A549 (cell line): ENCODE data around the gene FAM227B. TPM values are rescaled to one million over a fixed set of nuclear protein-coding genes. Genes with fewer than 3 reads are reported as not detected.

Experiments
- ATAC-seq, 2 experiments: fragments of 200-7000 bp in 1 of 2; fragments of >200 bp in 1 of 2; cut with Nextera tagmentation in 1 of 2; cut with Tn5 transposase in 1 of 2; 3 replicates each; pipeline versions ENCODE4 v1.8.0 to v1.9.1; 2018 to 2020; ENCODE audit warnings: mild to moderate bottlenecking in 1 of 2, moderate library complexity in 1 of 2
- CTCF ChIA-PET: fragments of 300-600 bp; sonication (Branson Sonifier 250); formaldehyde crosslinking; extraction: SDS; loops from one replicate; lab custom pipeline; 2021; ENCODE audit warnings: antibody characterized with exemption, inconsistent platforms; lab: Yijun Ruan, JAX
- POLR2A ChIA-PET: fragments of 350-600 bp; formaldehyde crosslinking; extraction: SDS; loops from one replicate; lab custom pipeline; 2021; ENCODE audit warnings: antibody characterized with exemption, inconsistent platforms; lab: Yijun Ruan, JAX
- DNase-seq, 2 experiments: peaks; one replicate each; pipeline versions ENCODE4 v3.0.0 to v3.0.0-alpha.2; 2011 to 2016; ENCODE audit warnings: low read depth in 1 of 2, low spot score in 1 of 2
- FAIRE-seq: peaks from 2 replicates; lab custom pipeline; 2011; peaks lifted over from hg19 to GRCh38; lab: Jason Lieb, UNC
- H3K27ac ChIP-seq, 2 experiments: fragments of >200 bp; sonication (Bioruptor Twin); formaldehyde crosslinking; 3 replicates each; pipeline ENCODE4 v1.5.1; 2016 to 2017
- H3K4me1 ChIP-seq: fragments of >200 bp; sonication (Bioruptor Twin); formaldehyde crosslinking; 3 replicates; pipeline ENCODE4 v1.6.1; 2016
- H3K4me2 ChIP-seq: fragments of >200 bp; sonication (Bioruptor Twin); formaldehyde crosslinking; 3 replicates; pipeline ENCODE4 v1.6.1; 2016
- H3K4me3 ChIP-seq: fragments of >200 bp; sonication (Bioruptor Twin); formaldehyde crosslinking; 3 replicates; pipeline ENCODE4 v1.5.1; 2016
- H3K9me3 ChIP-seq: fragments of >200 bp; sonication (Bioruptor Twin); formaldehyde crosslinking; 3 replicates; pipeline ENCODE4 v1.6.1; 2016
- BCL3 ChIP-seq: fragments of >200 bp; sonication (Bioruptor Twin); formaldehyde crosslinking; IDR thresholded peaks from 3 replicates; pipeline ENCODE4 v1.6.1; 2016
- CEBPB ChIP-seq, 2 experiments: fragments of >200 bp in 1 of 2; sonication (Bioruptor Twin) in 1 of 2; formaldehyde crosslinking in 1 of 2; IDR thresholded peaks; 2 replicates each; pipeline ENCODE4 v1.6.1; 2012 to 2016
- CHD4 ChIP-seq: fragments of 200-600 bp; sonication (generic); IDR thresholded peaks from 2 replicates; pipeline ENCODE4 v1.6.1; 2016; ENCODE audit warnings: antibody characterized with exemption, mild to moderate bottlenecking, borderline replicate concordance
- EHMT2 ChIP-seq: fragments of 200-600 bp; sonication (generic); IDR thresholded peaks from 2 replicates; pipeline ENCODE4 v1.6.1; 2016; ENCODE audit warnings: antibody characterized with exemption, low read depth, mild to moderate bottlenecking, moderate library complexity
- HEYL ChIP-seq: fragments of 250-450 bp; sonication (Bioruptor Pico); IDR thresholded peaks from 2 replicates; pipeline ENCODE4 v1.8.0; 2021; ENCODE audit warnings: mild to moderate bottlenecking, moderate library complexity
- HOXA7 ChIP-seq: fragments of 250-450 bp; sonication (Bioruptor Pico); IDR thresholded peaks from 2 replicates; pipeline ENCODE4 v1.5.0; 2020; ENCODE audit warnings: mild to moderate bottlenecking, moderate library complexity
- KDM5A ChIP-seq: fragments of 200-600 bp; sonication (generic); IDR thresholded peaks from 2 replicates; pipeline ENCODE4 v1.6.1; 2016; ENCODE audit warnings: antibody characterized with exemption, mild to moderate bottlenecking
- MAFK ChIP-seq: fragments of 450-650 bp; IDR thresholded peaks from 2 replicates; pipeline ENCODE4 v1.6.1; 2014; ENCODE audit not compliant: partially characterized antibody
- NPAS2 ChIP-seq: fragments of 250-450 bp; sonication (Bioruptor Pico); IDR thresholded peaks from 2 replicates; pipeline ENCODE4 v1.8.0; 2022; ENCODE audit warnings: mild to moderate bottlenecking, moderate library complexity, borderline replicate concordance
- NR3C1 ChIP-seq: fragments of >200 bp; sonication (Bioruptor Twin); formaldehyde crosslinking; IDR thresholded peaks from 3 replicates; pipeline ENCODE4 v1.6.1; 2017
- PBX3 ChIP-seq: IDR thresholded peaks from 2 replicates; pipeline ENCODE4 v1.6.1; 2012
- POLR2A ChIP-seq: IDR thresholded peaks from 2 replicates; pipeline ENCODE4 v1.6.1; 2012; ENCODE audit warnings: mild to moderate bottlenecking, low read length
- RAD21 ChIP-seq, 2 experiments: fragments of >200 bp in 1 of 2; sonication (Bioruptor Twin) in 1 of 2; formaldehyde crosslinking in 1 of 2; IDR thresholded peaks in 1 of 2; conservative IDR thresholded peaks in 1 of 2; 2 replicates in 1 of 2; 3 replicates in 1 of 2; pipeline ENCODE4 v1.6.1; 2012 to 2018; ENCODE audit warnings: inconsistent platforms in 1 of 2
- REST ChIP-seq: fragments of 200-600 bp; sonication (generic); IDR thresholded peaks from 2 replicates; pipeline ENCODE4 v1.6.1; 2016; ENCODE audit warnings: antibody characterized with exemption, mild to moderate bottlenecking, moderate library complexity
- RNF2 ChIP-seq: fragments of 200-600 bp; sonication (generic); IDR thresholded peaks from 2 replicates; pipeline ENCODE4 v1.6.1; 2016; ENCODE audit warnings: low read depth, mild to moderate bottlenecking, antibody characterized with exemption, moderate library complexity, borderline replicate concordance
- SREBF2 ChIP-seq: fragments of 450-650 bp; IDR thresholded peaks from 2 replicates; pipeline ENCODE4 v1.6.1; 2014; ENCODE audit warnings: mild to moderate bottlenecking, moderate library complexity
- ZC3H11A ChIP-seq: fragments of 450-650 bp; IDR thresholded peaks from 2 replicates; pipeline ENCODE4 v1.6.1; 2014; ENCODE audit warnings: antibody characterized with exemption, mild to moderate bottlenecking
- ZFP36 ChIP-seq: fragments of 450-650 bp; IDR thresholded peaks from 2 replicates; pipeline ENCODE4 v1.6.1; 2014; ENCODE audit warnings: borderline replicate concordance; ENCODE audit not compliant: partially characterized antibody
- WGBS: methylation state at CpG from one replicate; pipeline ENCODE4 v1.1.6; 2017; ENCODE audit errors: missing lambda C conversion rate; 5-methylcytosine and 5-hydroxymethylcytosine counted together
- polyA plus RNA-seq, 4 experiments: library from polyadenylated mRNA; depleted of rRNA in 3 of 4; stranded (reverse); fragments of >200 nt; fragmentation: RNase III in 1 of 4; extraction: RNeasy Plus Mini Kit Qiagen cat#74134 plus additional on column Dnase treatment in 1 of 4; gene quantifications; 2 replicates in 3 of 4; 3 replicates in 1 of 4; pipeline ENCODE4 v1.2.3, GENCODE V29; 2011 to 2017
- TF ChIP-seq, protein P1 (sequence below): fragments of 150-350 bp; IDR thresholded peaks from 2 replicates; pipeline ENCODE4 v1.6.1; 2014; ENCODE audit warnings: low read depth, mild to moderate bottlenecking, low read length
- TF ChIP-seq, protein P2 (sequence below): fragments of >200 bp; sonication (Bioruptor Twin); formaldehyde crosslinking; IDR thresholded peaks from 3 replicates; pipeline ENCODE4 v1.5.1; 2016
- TF ChIP-seq, protein P3 (sequence below): fragments of 250-450 bp; sonication (Bioruptor Pico); IDR thresholded peaks from 2 replicates; pipeline ENCODE4 v1.5.0; 2021; ENCODE audit warnings: mild to moderate bottlenecking, moderate library complexity, borderline replicate concordance
- TF ChIP-seq, protein P4 (sequence below): fragments of >200 bp; sonication (Bioruptor Twin); formaldehyde crosslinking; IDR thresholded peaks from 2 replicates; pipeline ENCODE4 v1.6.1; 2016

Gene FAM227B
- polyA plus RNA-seq, 2 of the 4 experiments (the other 2 are of a cell fraction): 1.9 to 3.7 TPM

- TF ChIP-seq REST (no peak), ZC3H11A (no peak), ZFP36 (no peak), SREBF2 (no peak)
Measured at GRCh38 chr15:49439678-49440395, 180.8 kb downstream of the FAM227B start (continued).

GRCh38 chr15:49438962-49439631, 181.5 kb downstream of the FAM227B start:
- Histone ChIP-seq H3K27ac (no peak overlapping the region), H3K4me2 (no peak overlapping the region), H3K4me1 (no peaks in the 10 kb centered on the region), H3K9me3 (no peaks in the 10 kb centered on the region), H3K4me3 (no peak overlapping the region)
- FAIRE-seq (no peak), ATAC-seq (no peak), DNase-seq (no peak)
- 54% methylated on average over 6 of the region's 6 CpGs for WGBS
- ChIA-PET CTCF (no interaction called here), POLR2A (no interaction called here)
- TF ChIP-seq KDM5A (no peak), RAD21 (conservative IDR thresholded peaks at IDR 0.05 in 1 of 2, IDR thresholded peaks at IDR 0.05 in 1 of 2) (no peak), BCL3 (no peak)
- TF ChIP-seq, protein P1, sequence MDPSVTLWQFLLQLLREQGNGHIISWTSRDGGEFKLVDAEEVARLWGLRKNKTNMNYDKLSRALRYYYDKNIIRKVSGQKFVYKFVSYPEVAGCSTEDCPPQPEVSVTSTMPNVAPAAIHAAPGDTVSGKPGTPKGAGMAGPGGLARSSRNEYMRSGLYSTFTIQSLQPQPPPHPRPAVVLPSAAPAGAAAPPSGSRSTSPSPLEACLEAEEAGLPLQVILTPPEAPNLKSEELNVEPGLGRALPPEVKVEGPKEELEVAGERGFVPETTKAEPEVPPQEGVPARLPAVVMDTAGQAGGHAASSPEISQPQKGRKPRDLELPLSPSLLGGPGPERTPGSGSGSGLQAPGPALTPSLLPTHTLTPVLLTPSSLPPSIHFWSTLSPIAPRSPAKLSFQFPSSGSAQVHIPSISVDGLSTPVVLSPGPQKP: no peak
- TF ChIP-seq, protein P2, sequence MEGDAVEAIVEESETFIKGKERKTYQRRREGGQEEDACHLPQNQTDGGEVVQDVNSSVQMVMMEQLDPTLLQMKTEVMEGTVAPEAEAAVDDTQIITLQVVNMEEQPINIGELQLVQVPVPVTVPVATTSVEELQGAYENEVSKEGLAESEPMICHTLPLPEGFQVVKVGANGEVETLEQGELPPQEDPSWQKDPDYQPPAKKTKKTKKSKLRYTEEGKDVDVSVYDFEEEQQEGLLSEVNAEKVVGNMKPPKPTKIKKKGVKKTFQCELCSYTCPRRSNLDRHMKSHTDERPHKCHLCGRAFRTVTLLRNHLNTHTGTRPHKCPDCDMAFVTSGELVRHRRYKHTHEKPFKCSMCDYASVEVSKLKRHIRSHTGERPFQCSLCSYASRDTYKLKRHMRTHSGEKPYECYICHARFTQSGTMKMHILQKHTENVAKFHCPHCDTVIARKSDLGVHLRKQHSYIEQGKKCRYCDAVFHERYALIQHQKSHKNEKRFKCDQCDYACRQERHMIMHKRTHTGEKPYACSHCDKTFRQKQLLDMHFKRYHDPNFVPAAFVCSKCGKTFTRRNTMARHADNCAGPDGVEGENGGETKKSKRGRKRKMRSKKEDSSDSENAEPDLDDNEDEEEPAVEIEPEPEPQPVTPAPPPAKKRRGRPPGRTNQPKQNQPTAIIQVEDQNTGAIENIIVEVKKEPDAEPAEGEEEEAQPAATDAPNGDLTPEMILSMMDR: no peak

- CTCF ChIA-PET: no interaction called here
- FAIRE-seq (no peak), ATAC-seq (no peak)
- TF ChIP-seq CHD4: no peak
- no peak for TF ChIP-seq RNF2
- no peak for TF ChIP-seq HOXA7 (CRISPR knock-in tag)
- TF ChIP-seq, protein P3, sequence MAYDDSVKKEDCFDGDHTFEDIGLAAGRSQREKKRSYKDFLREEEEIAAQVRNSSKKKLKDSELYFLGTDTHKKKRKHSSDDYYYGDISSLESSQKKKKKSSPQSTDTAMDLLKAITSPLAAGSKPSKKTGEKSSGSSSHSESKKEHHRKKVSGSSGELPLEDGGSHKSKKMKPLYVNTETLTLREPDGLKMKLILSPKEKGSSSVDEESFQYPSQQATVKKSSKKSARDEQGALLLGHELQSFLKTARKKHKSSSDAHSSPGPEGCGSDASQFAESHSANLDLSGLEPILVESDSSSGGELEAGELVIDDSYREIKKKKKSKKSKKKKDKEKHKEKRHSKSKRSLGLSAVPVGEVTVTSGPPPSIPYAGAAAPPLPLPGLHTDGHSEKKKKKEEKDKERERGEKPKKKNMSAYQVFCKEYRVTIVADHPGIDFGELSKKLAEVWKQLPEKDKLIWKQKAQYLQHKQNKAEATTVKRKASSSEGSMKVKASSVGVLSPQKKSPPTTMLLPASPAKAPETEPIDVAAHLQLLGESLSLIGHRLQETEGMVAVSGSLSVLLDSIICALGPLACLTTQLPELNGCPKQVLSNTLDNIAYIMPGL (CRISPR knock-in tag): no peak
- TF ChIP-seq NR3C1: no peak
- TF ChIP-seq MAFK: no peak
- TF ChIP-seq POLR2A: no peak
- TF ChIP-seq, protein P4, sequence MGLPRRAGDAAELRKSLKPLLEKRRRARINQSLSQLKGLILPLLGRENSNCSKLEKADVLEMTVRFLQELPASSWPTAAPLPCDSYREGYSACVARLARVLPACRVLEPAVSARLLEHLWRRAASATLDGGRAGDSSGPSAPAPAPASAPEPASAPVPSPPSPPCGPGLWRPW: no peak
- no peak for TF ChIP-seq EHMT2
- TF ChIP-seq CEBPB (IDR thresholded peaks at IDR 0.05): no peak
- no peak for TF ChIP-seq NPAS2 (CRISPR knock-in tag)
- no peak for TF ChIP-seq PBX3
- TF ChIP-seq HEYL (CRISPR knock-in tag): no peak
Measured at GRCh38 chr15:49436751-49437150, 183.9 kb downstream of the FAM227B start.

More at GRCh38 chr15:49436751-49437150, 183.9 kb downstream of the FAM227B start:
- Histone ChIP-seq H3K27ac (no peak overlapping the region), H3K4me1 (no peaks in the 10 kb centered on the region), H3K4me3 (no peak overlapping the region), H3K9me3 (no peaks in the 10 kb centered on the region), H3K4me2 (no peak overlapping the region)
- POLR2A ChIA-PET: no interaction called here
- DNase-seq: no peak
- 66% methylated on average over 2 of the region's 2 CpGs for WGBS
